Measurements from ENCODE around the gene ADD2.

DNA sequence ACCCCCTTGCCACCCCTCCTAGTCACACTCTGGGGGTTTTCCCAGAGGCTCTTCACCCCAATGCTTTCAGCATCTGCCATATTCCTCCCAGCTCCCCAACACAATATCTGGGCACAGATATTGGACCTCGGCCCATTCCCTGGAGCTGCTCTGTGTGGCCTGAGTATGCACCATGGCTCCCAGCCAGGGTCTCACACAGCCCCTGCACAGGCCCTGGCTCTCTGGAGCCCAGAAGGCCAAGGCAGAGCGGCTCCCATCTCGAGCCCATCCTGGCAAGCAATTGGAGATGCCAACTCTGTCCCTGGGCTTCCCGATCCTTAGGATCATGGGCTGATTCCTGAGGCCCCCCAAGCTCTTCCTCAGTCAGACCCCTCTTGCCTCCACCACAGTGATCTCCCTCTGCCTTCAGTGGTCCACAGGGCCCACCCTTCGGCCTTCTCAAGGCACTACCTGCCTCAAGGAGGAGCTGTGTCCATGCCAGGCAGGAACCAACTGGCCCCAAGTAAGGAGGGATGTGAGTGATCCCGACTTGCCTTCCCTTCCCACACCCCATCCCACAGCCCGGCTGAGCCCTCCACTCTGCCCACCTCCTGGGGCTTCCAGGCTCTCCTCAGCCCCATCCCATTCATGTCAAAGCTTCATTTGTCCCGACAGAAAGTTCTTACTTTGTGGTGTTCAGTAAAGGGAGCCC is 62.7 kb downstream of the ADD2 start:
- TF ChIP-seq EZH2 (IDR thresholded peaks at IDR 0.05) = no peak
- no peak for TF ChIP-seq POLR2AphosphoS5 (IDR thresholded peaks at IDR 0.05; ENCODE audit: borderline replicate concordance, low read depth, low read length)
